Fibroblast of the aortic adventitia (primary cell): ENCODE measurements around the gene SFTPA1. TPM values are rescaled to one million over a fixed set of nuclear protein-coding genes. Genes with fewer than 3 reads are reported as not detected.
"Not testable (repeated sequence)": the region's sequence is repeated elsewhere in the genome, so short reads cannot be mapped to it uniquely, and the experiment has no call there.

ENCODE experiments used
- DNase-seq: peaks from one replicate; pipeline ENCODE4 v3.0.0-alpha.2; 2010; ENCODE audit warnings: low read depth
- H3K4me3 ChIP-seq: 2 replicates; pipeline ENCODE4 v1.5.1; 2011; ENCODE audit warnings: low read depth, mild to moderate bottlenecking, control low read depth, low read length, moderate library complexity
- CTCF ChIP-seq: IDR thresholded peaks from 2 replicates; pipeline ENCODE4 v1.5.1; 2011; ENCODE audit warnings: mild to moderate bottlenecking, low read length, control low read depth, inconsistent platforms; ENCODE audit not compliant: insufficient read depth
- total RNA-seq: library from RNA; depleted of rRNA; stranded (reverse); fragments of >200 nt; gene quantifications from 2 replicates; pipeline ENCODE4 v1.2.3, GENCODE V29; 2012; ENCODE audit warnings: low replicate concordance

Gene SFTPA1
- total RNA-seq, 1 donor, result not detected

GRCh38 chr10:79595510-79595909 lies 15.2 kb upstream of the SFTPA1 start:
- no peak for TF ChIP-seq CTCF
- DNase-seq, result no peak
- no peak overlapping the region for H3K4me3 ChIP-seq

GRCh38 chr10:79599644-79600043 lies 11.1 kb upstream of the SFTPA1 start:
- H3K4me3 ChIP-seq, DNase-seq: not testable (repeated sequence)

GRCh38 chr10:79601939-79602338 lies 8.8 kb upstream of the SFTPA1 start:
- H3K4me3 ChIP-seq, result no peak overlapping the region
- no peak for TF ChIP-seq CTCF
- no peak for DNase-seq

- H3K4me3 ChIP-seq, result no peak overlapping the region
- no peak for DNase-seq
- TF ChIP-seq CTCF, result no peak
Measured at GRCh38 chr10:79602953-79603352, 7.8 kb upstream of the SFTPA1 start.

- no peak for TF ChIP-seq CTCF
- no peak for DNase-seq
- H3K4me3 ChIP-seq, result no peak overlapping the region
Measured at GRCh38 chr10:79604294-79604693, 6.4 kb upstream of the SFTPA1 start.

- DNase-seq, result no peak
- no peak overlapping the region for H3K4me3 ChIP-seq
- TF ChIP-seq CTCF, result no peak
Measured at GRCh38 chr10:79605308-79605707, 5.4 kb upstream of the SFTPA1 start.

- DNase-seq, result peak; percentile 10
- peak; percentile 51 for TF ChIP-seq CTCF
- H3K4me3 ChIP-seq, result no peak overlapping the region
Measured at GRCh38 chr10:79608505-79609375, 2.0 kb upstream of the SFTPA1 start.

- DNase-seq, H3K4me3 ChIP-seq: not testable (repeated sequence)
Measured at GRCh38 chr10:79611193-79611976, 646 bp downstream of the SFTPA1 start.
